Aorta (tissue), 5 donors: ENCODE results near the gene RAB11FIP2. TPM values are rescaled to one million over a fixed set of nuclear protein-coding genes. Genes with fewer than 3 reads are reported as not detected.

Experiments used
- ATAC-seq: fragments of 200-7000 bp; cut with Tn5 transposase; one replicate; pipeline ENCODE4 v1.9.1; 2022; ENCODE audit warnings: moderate library complexity; ENCODE audit not compliant: low FRiP score
- DNase-seq, 2 donors: peaks; one replicate each; pipeline ENCODE4 v3.0.0-alpha.2; 2020
- H3K27ac ChIP-seq, 2 donors: one replicate each; pipeline ENCODE4 v1.5.1; 2013; ENCODE audit warnings: low read length in 2 of 2, mild to moderate bottlenecking in 2 of 2, moderate library complexity in 2 of 2, control low read depth in 1 of 2, inconsistent platforms in 1 of 2, low read depth in 1 of 2
- H3K27me3 ChIP-seq, 2 donors: one replicate each; pipeline ENCODE4 v1.6.1; 2013; ENCODE audit warnings: control low read depth in 1 of 2, low read length in 1 of 2, mild to moderate bottlenecking in 1 of 2, moderate library complexity in 1 of 2; ENCODE audit not compliant: insufficient read depth in 2 of 2, control insufficient read depth in 1 of 2
- H3K36me3 ChIP-seq, 2 donors: one replicate each; pipeline ENCODE4 v1.6.1; 2013; ENCODE audit warnings: control low read depth in 1 of 2, low read length in 1 of 2, mild to moderate bottlenecking in 1 of 2; ENCODE audit not compliant: insufficient read depth in 2 of 2, control insufficient read depth in 1 of 2
- H3K4me1 ChIP-seq, 2 donors: one replicate each; pipeline ENCODE4 v1.6.1; 2013; ENCODE audit warnings: low read length in 2 of 2, control low read depth in 1 of 2, mild to moderate bottlenecking in 1 of 2, moderate library complexity in 1 of 2; ENCODE audit not compliant: insufficient read depth in 2 of 2, control insufficient read depth in 1 of 2
- H3K4me3 ChIP-seq, 2 donors: one replicate each; pipeline ENCODE4 v1.5.1; 2013; ENCODE audit warnings: low read length in 2 of 2, control low read depth in 1 of 2, mild to moderate bottlenecking in 1 of 2
- H3K9me3 ChIP-seq: one replicate; pipeline ENCODE4 v1.6.1; 2013; ENCODE audit warnings: mild to moderate bottlenecking, low read length; ENCODE audit not compliant: control insufficient read depth
- WGBS, 2 donors: extraction: QIAGEN DNeasy Blood & Tissue Kit; methylation state at CpG; one replicate each; pipeline ENCODE4 v1.1.7; 2013; 5-methylcytosine and 5-hydroxymethylcytosine counted together
- intact Hi-C, 2 donors: fragments of 100-400 bp; cut with DNase I; formaldehyde crosslinking; loops; one replicate each; pipeline versions ENCODE4 v1.14.2 to v1.15.0; 2022
- polyA plus RNA-seq, 2 donors: library from polyadenylated mRNA; stranded (reverse); fragments of 200-250 nt; gene quantifications; one replicate each; pipeline ENCODE4 v1.2.3, GENCODE V29; 2013
- total RNA-seq, 2 donors: library from RNA; stranded (reverse); fragmentation: NEBNext Ultra II Directional; extraction: Animal tissue kit (Norgen Biotek cat#: 25700); gene quantifications; one replicate each; pipeline ENCODE4 v1.2.1, GENCODE V29; 2021
- donor health status: healthy with polysubstance abuse.
- donor health status: Bipolar disorder and iron deficiency.
- donor health status: DM: no; HTN: no; CAD: no.
- donor health status: DM: no; HTN: no; CAD: no.
- donor health status: DM: yes; HTN: yes; CAD: no.

The RAB11FIP2 gene
- total and polyA plus RNA-seq, 4 donors: 5.4 to 25.1 (median 16.4) TPM

DNA sequence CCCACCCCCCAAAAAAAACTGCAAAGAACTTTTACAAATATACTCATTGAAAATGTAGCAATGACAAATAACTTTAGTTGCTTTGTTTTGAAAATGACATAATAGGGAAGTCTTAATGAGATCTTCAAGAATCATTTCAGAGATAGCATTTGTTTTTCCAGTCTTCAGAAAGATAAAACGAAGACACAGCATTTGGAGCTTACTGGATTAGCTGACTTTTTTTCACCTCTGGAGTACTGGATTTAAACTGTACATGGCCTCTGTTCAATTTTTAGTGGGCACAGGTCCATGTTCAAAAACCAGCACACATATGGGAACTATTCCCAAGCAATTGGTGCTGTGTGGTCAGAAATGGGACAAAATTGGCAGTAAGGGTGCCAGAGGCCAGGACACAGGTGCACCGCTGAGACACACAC lies 3.9 kb downstream of the RAB11FIP2 start:
- H3K4me3 ChIP-seq: no peak overlapping the region
- no peaks in the 10 kb centered on the region for H3K9me3 ChIP-seq
- H3K4me1 ChIP-seq: no peaks in the 10 kb centered on the region
- intact Hi-C loops: loop anchor here in 1 of 2 donors (10.0 kb wide), 1 partner anchor 498 kb away; the partner anchor contains the start of gene EMX2
- H3K27ac ChIP-seq: no peak overlapping the region
- ATAC-seq: no peak
- DNase-seq: no peak
- no peaks in the 10 kb centered on the region for H3K27me3 ChIP-seq
- H3K36me3 ChIP-seq: no peaks in the 10 kb centered on the region
- 14 to 21% methylated on average over 2 of the region's 2 CpGs for WGBS, 2 donors

DNA sequence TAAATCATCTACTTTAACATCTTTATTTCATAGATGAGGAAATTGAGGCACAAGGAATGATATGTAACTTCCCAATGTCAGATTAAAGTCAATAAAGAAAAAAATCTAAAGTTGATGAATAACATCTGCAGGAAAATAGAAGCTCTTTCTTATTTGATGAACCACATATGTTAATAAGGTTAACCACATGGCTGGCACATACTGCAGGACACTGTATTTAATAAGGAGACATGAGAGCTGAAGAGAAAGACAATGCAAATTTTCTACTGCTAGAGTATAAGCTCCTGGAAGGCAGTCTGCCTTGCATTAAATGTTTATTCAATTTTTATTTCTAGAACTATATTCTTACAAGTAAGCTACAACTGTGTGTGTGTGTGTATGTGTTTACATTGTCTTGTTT lies 4.4 kb downstream of the RAB11FIP2 start:
- intact Hi-C loops: loop anchor here in 1 of 2 donors (10.0 kb wide), 1 partner anchor 498 kb away; the partner anchor contains the start of gene EMX2
- ATAC-seq: no peak
- no peak overlapping the region for H3K27ac ChIP-seq

DNA sequence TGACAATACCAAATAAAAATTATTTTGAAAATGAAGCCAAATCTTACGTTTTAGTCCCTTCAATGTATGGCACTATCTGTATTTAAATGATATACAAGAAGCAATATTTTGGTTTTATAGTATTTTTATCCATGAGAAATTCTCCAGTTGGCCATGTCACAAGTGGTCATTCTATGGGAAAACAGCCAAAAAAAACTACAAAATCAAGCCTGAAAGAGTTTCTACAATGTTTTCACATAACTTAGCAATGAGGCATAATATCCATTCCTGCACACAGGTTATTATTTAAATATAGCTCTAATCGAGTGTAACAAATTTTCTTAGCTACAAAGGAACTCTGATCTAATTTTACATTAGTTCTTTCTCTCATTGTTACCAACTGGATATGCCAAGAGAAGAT lies 5.4 kb downstream of the RAB11FIP2 start:
- no peaks in the 10 kb centered on the region for H3K9me3 ChIP-seq
- DNase-seq: no peak
- 6% methylated on average over 2 of the region's 2 CpGs for WGBS, 2 donors
- H3K27ac ChIP-seq: no peak overlapping the region
- intact Hi-C loops: loop anchor here in 1 of 2 donors (10.0 kb wide), 1 partner anchor 497 kb away; the partner anchor contains the start of gene EMX2
- H3K27me3 ChIP-seq: no peaks in the 10 kb centered on the region
- no peak overlapping the region for H3K4me3 ChIP-seq
- no peak for ATAC-seq
- H3K36me3 ChIP-seq: no peaks in the 10 kb centered on the region
- no peaks in the 10 kb centered on the region for H3K4me1 ChIP-seq

More for the DNA sequence above, 4.4 kb downstream of the RAB11FIP2 start:
- H3K27me3 ChIP-seq: no peaks in the 10 kb centered on the region
- H3K9me3 ChIP-seq: no peaks in the 10 kb centered on the region
- H3K4me1 ChIP-seq: no peaks in the 10 kb centered on the region
- no peak for DNase-seq
- no peaks in the 10 kb centered on the region for H3K36me3 ChIP-seq
- no peak overlapping the region for H3K4me3 ChIP-seq

DNA sequence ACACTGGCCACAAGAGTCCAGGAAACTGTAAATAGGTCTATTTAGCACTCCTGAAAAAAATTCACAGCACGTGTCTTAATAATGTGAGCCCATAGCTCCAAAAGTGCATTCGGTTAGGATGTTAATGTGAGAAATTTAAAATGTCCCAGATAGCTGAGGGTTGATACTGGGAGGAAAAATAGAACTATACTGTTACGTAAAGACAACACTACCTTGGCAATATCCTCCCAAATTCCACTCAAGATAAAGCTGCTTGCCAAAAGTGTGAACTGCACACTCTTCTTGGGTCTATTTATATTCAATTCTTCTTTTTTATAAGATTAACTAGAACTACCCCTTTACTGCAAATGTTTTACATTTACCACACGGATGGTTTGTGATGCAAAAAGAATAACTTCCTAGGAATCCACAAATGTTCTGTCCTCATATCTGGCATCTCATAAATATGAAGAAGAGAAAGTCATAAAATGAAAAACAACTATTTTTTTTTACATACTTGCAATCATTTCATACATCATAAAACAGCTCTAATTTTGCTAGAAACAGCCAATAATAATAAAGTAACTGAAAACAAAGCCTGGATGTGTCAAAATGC lies 10.4 kb downstream of the RAB11FIP2 start:
- intact Hi-C loops: no loop called here
- ATAC-seq (no peak), DNase-seq (no peak)
- 18 to 19% methylated on average over 4 of the region's 4 CpGs for WGBS, 2 donors
- no peaks in the 10 kb centered on the region for H3K27me3 ChIP-seq
- H3K36me3 ChIP-seq: peaks cover 0 to 2% of the 10 kb centered on the region in 2 donors
- no peak overlapping the region for H3K4me3 ChIP-seq
- H3K4me1 ChIP-seq: peaks cover 0 to 3% of the 10 kb centered on the region in 2 donors
- no peaks in the 10 kb centered on the region for H3K9me3 ChIP-seq
- H3K27ac ChIP-seq: no peak overlapping the region

DNA sequence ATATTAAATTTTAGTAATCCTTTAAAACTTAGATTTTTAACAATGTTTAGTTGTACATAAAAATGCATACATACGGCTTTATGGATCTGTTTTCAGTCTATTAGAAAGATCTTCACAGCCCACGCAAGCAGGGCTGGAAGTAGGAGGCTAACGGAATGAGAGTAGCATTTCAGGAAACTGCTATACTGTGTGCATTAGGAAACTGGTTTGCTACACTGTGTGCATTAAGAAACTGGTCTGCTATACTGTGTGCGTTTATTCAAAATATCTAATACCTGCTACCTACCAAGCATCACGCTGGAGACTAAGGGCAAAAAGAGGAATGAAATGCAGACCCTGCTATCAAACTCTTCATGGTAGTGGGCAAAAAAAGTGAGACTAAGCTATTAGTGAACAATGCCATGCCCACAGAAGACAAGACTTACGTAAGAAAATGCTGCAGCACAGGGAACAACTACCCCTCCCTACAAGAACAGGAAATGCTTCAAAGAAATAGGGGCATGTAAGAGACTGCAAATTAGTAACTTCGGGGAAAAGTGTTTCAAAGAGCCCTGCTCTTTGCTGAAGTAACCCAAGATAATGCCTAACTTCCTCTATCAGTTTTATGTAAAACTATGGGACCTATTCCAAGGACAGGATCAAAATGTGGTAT lies 11.3 kb downstream of the RAB11FIP2 start:
- ATAC-seq: no peak
- Histone ChIP-seq H3K4me1 (peaks cover 0 to 3% of the 10 kb centered on the region in 2 donors), H3K27me3 (no peaks in the 10 kb centered on the region), H3K4me3 (no peak overlapping the region), H3K27ac (no peak overlapping the region), H3K36me3 (peaks cover 0 to 2% of the 10 kb centered on the region in 2 donors), H3K9me3 (no peaks in the 10 kb centered on the region)
- WGBS, 2 donors: 87 to 90% methylated on average over 7 of the region's 7 CpGs
- no peak for DNase-seq
- intact Hi-C loops: no loop called here

DNA sequence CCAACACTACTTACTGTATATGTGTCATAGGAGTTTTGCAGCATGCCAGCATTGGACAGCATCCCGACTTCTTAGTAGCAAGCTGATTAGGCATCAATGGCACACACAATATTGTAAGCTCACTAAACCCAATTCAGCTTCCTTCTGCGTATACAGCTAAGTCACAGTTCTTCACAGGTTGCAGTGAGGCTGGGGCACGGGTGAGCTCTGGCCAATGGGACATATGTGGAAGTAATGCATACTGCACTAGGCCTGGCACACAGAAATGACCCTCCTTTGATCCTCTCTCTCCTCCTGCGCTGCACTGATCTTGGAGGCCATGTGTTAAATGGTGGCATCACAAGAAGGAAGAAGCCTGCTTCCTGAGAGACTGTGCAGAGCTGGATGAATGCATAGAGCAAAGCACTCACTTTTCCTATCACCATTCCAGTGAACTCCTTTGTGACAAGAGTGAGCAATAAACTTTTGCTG lies 11.9 kb downstream of the RAB11FIP2 start:
- no peaks in the 10 kb centered on the region for H3K9me3 ChIP-seq
- DNase-seq: no peak
- intact Hi-C loops: no loop called here

DNA sequence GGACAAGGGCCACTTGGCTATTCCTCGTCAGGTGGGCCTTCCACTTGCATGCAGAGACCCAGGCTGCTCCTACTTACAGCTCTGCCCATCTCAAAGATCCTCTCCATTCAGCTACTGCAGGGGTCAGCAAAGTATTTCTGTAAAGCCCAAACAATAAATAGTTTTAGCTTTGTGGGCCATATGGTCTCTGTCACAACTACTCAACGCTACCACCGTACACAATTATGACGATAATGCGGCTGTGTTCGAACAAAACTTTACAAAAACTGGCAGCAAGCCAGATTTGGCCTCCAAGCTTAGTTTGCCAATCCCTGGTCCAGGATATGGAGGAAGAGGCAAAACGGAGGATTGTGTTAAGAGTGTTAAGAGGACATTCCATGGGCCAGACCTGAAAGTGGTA lies 12.8 kb downstream of the RAB11FIP2 start:
- no peak overlapping the region for H3K4me3 ChIP-seq
- DNase-seq (no peak), ATAC-seq (no peak)
- intact Hi-C loops: no loop called here
- no peaks in the 10 kb centered on the region for H3K27me3 ChIP-seq
- H3K4me1 ChIP-seq: peaks cover 0 to 3% of the 10 kb centered on the region in 2 donors
- peaks cover 0 to 2% of the 10 kb centered on the region in 2 donors for H3K36me3 ChIP-seq
- no peak overlapping the region for H3K27ac ChIP-seq
- no peaks in the 10 kb centered on the region for H3K9me3 ChIP-seq
- 67 to 70% methylated on average over 7 of the region's 7 CpGs for WGBS, 2 donors

More for the DNA sequence above, 11.9 kb downstream of the RAB11FIP2 start:
- Histone ChIP-seq H3K27me3 (no peaks in the 10 kb centered on the region), H3K27ac (no peak overlapping the region), H3K4me3 (no peak overlapping the region), H3K36me3 (peaks cover 0 to 2% of the 10 kb centered on the region in 2 donors), H3K4me1 (peaks cover 0 to 3% of the 10 kb centered on the region in 2 donors)
- peak; percentile 15 for ATAC-seq
- 89 to 93% methylated on average over 4 of the region's 4 CpGs for WGBS, 2 donors

DNA sequence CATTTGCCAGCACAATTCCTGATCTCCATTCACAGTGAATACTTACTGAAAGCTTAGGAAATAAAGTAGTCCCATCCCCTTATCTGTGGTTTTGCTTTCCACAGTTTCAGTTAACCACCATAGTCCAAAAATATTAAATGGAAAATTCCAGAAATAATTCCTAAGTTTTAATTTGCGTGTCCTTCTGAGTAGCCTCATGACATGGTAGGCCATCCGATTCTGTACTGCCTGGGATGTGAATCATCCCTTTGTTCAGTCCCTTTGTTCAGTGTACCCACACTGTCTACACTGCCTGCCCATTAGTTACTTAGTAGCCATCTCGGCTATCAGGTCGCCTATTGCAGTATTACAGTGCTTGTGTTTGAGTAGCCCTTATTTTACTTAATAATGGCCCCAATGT lies 14.2 kb downstream of the RAB11FIP2 start:
- ATAC-seq (no peak), DNase-seq (no peak)
- peaks cover 0 to 2% of the 10 kb centered on the region in 2 donors for H3K36me3 ChIP-seq
- H3K4me1 ChIP-seq: peaks cover 0 to 3% of the 10 kb centered on the region in 2 donors
- no peaks in the 10 kb centered on the region for H3K9me3 ChIP-seq
- H3K4me3 ChIP-seq: no peak overlapping the region
- H3K27me3 ChIP-seq: no peaks in the 10 kb centered on the region
- intact Hi-C loops: no loop called here
- H3K27ac ChIP-seq: no peak overlapping the region
- 91 to 94% methylated on average over 4 of the region's 4 CpGs for WGBS, 2 donors
